HAP-1 (cell line): ENCODE results near the gene GIT1.
A peak's percentile ranks its signal among the peaks of the same experiment; 100 is the strongest.

Experiments
- DNase-seq, 2 experiments: peaks; one replicate each; pipeline ENCODE4 v3.0.0-alpha.2; 2016 to 2020; ENCODE audit warnings: low spot score in 2 of 2
- H3K27me3 ChIP-seq: fragments of 250-450 bp; sonication (Bioruptor Pico); 2 replicates; pipeline ENCODE4 v1.5.1; 2020; ENCODE audit warnings: low read depth, mild to moderate bottlenecking, moderate library complexity
- H3K36me3 ChIP-seq: fragments of 250-450 bp; sonication (Bioruptor Pico); replicated peaks from 2 replicates; pipeline ENCODE4 v1.5.1; 2020; ENCODE audit warnings: mild to moderate bottlenecking
- H3K4me1 ChIP-seq: fragments of 250-450 bp; sonication (Bioruptor Pico); 2 replicates; pipeline ENCODE4 v1.5.1; 2020; ENCODE audit warnings: mild to moderate bottlenecking
- H3K4me3 ChIP-seq: fragments of 250-450 bp; sonication (Bioruptor Pico); 2 replicates; pipeline ENCODE4 v1.5.1; 2020; ENCODE audit warnings: mild to moderate bottlenecking, moderate library complexity
- H3K9me3 ChIP-seq: fragments of 250-450 bp; sonication (Bioruptor Pico); 2 replicates; pipeline ENCODE4 v1.5.1; 2020; ENCODE audit warnings: mild to moderate bottlenecking, moderate library complexity
- in situ Hi-C: fragments of 300-500 bp; cut with MboI; formaldehyde crosslinking; loops from 3 replicates; pipeline ENCODE4 v1.14.3; 2020; ENCODE audit warnings: low sequenced_read_pairs, inconsistent platforms, mixed read lengths

Gene GIT1

GRCh38 chr17:29555840-29556239 is 33.6 kb downstream of the GIT1 start:
- DNase-seq: no peak
- Histone ChIP-seq H3K4me3 (no peak overlapping the region), H3K9me3 (no peaks in the 10 kb centered on the region), H3K27me3 (no peaks in the 10 kb centered on the region), H3K36me3 (no peaks in the 10 kb centered on the region), H3K4me1 (no peaks in the 10 kb centered on the region)
- in situ Hi-C loops: no loop called here

- Histone ChIP-seq H3K9me3 (no peaks in the 10 kb centered on the region), H3K27me3 (no peaks in the 10 kb centered on the region), H3K4me3 (no peak overlapping the region), H3K36me3 (no peaks in the 10 kb centered on the region; the same call in 1 of the 2 replicates), H3K4me1 (0 out of 2 replicates have a peak, but pooled peaks cover 2% of the 10 kb centered on the region)
- DNase-seq: peak; percentile 15 to 63
- in situ Hi-C loops: no loop called here
Observed at GRCh38 chr17:29549177-29549923, 40.1 kb downstream of the GIT1 start.

GRCh38 chr17:29546830-29547229 is 42.6 kb downstream of the GIT1 start:
- 0 out of 2 replicates have a peak, but pooled peaks cover 2% of the 10 kb centered on the region for H3K4me1 ChIP-seq
- DNase-seq: no peak
- in situ Hi-C loops: no loop called here
- H3K9me3 ChIP-seq: no peaks in the 10 kb centered on the region
- no peak overlapping the region for H3K4me3 ChIP-seq
- H3K36me3 ChIP-seq: peaks cover 18% of the 10 kb centered on the region
- no peaks in the 10 kb centered on the region for H3K27me3 ChIP-seq

DNA sequence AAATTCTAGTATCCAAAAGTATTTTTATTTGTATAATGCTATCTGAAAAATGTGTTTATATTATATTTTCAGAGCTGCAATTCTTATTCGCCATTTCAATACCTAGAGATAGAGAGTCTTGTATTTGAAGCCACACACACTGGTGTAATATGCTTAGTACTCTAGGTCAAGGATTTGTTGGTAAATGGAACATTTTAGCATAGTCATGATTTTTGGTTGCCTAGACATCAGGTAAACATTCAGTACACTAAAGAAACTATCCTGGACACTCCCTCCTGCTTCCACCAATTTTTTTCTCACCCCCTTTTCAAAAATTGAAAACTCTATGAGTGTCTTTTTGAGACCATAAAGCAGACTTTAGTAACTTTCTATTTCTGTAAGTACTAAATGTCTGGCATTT is 43.4 kb downstream of the GIT1 start:
- DNase-seq: no peak
- Histone ChIP-seq H3K4me3 (no peak overlapping the region), H3K9me3 (no peaks in the 10 kb centered on the region), H3K36me3 (peaks cover 18% of the 10 kb centered on the region), H3K4me1 (0 out of 2 replicates have a peak, but pooled peaks cover 2% of the 10 kb centered on the region), H3K27me3 (no peaks in the 10 kb centered on the region)
- in situ Hi-C loops: no loop called here

GRCh38 chr17:29544066-29544465 is 45.4 kb downstream of the GIT1 start:
- in situ Hi-C loops: no loop called here
- H3K9me3 ChIP-seq: no peaks in the 10 kb centered on the region
- H3K27me3 ChIP-seq: no peaks in the 10 kb centered on the region
- 0 out of 2 replicates have a peak, but pooled peaks cover 2% of the 10 kb centered on the region for H3K4me1 ChIP-seq
- DNase-seq: no peak
- H3K36me3 ChIP-seq: peaks cover 18% of the 10 kb centered on the region
- H3K4me3 ChIP-seq: no peak overlapping the region

- no peak for DNase-seq
- H3K36me3 ChIP-seq: peaks cover 61% of the 10 kb centered on the region
- H3K9me3 ChIP-seq: no peaks in the 10 kb centered on the region
- no peaks in the 10 kb centered on the region for H3K27me3 ChIP-seq
- H3K4me1 ChIP-seq: no peaks in the 10 kb centered on the region
- no peak overlapping the region for H3K4me3 ChIP-seq
- in situ Hi-C loops: loop anchor here (10.0 kb wide), 1 partner anchor 159 kb away; no protein-coding TSS in a partner anchor
Observed at GRCh38 chr17:29533976-29534375, 55.5 kb downstream of the GIT1 start.

GRCh38 chr17:29526322-29526721 is 63.1 kb downstream of the GIT1 start:
- Histone ChIP-seq H3K36me3 (peaks cover 36% of the 10 kb centered on the region), H3K4me1 (no peaks in the 10 kb centered on the region), H3K4me3 (no peak overlapping the region), H3K27me3 (no peaks in the 10 kb centered on the region), H3K9me3 (no peaks in the 10 kb centered on the region)
- in situ Hi-C loops: no loop called here
- DNase-seq: no peak

- H3K4me3 ChIP-seq: no peak overlapping the region
- no peak for DNase-seq
- H3K9me3 ChIP-seq: no peaks in the 10 kb centered on the region
- peaks cover 28% of the 10 kb centered on the region for H3K36me3 ChIP-seq
- H3K27me3 ChIP-seq: no peaks in the 10 kb centered on the region
- in situ Hi-C loops: no loop called here
- no peaks in the 10 kb centered on the region for H3K4me1 ChIP-seq
Observed at GRCh38 chr17:29524692-29525091, 64.8 kb downstream of the GIT1 start.
